Endodermal cell (in vitro differentiated cells): ENCODE data around the gene GRIK4. TPM values are rescaled to one million over a fixed set of nuclear protein-coding genes. Genes with fewer than 3 reads are reported as not detected.

ENCODE experiments used
- DNase-seq: peaks from one replicate; pipeline ENCODE4 v3.0.0-alpha.2; 2017
- H3K27ac ChIP-seq: 2 replicates; pipeline ENCODE4 v1.5.1; 2013; ENCODE audit warnings: mild to moderate bottlenecking, low read depth, low read length, moderate library complexity
- H3K27me3 ChIP-seq: 2 replicates; pipeline ENCODE4 v1.6.1; 2013; ENCODE audit warnings: mild to moderate bottlenecking, low read length, moderate library complexity; ENCODE audit not compliant: insufficient read depth, control insufficient read depth, poor library complexity, severe bottlenecking
- H3K36me3 ChIP-seq: 2 replicates; pipeline ENCODE4 v1.7.0; 2013; ENCODE audit warnings: mild to moderate bottlenecking, low read length, moderate library complexity; ENCODE audit not compliant: control insufficient read depth, insufficient read depth
- H3K4me1 ChIP-seq: one replicate; pipeline ENCODE4 v1.7.0; 2013; ENCODE audit warnings: low read length; ENCODE audit not compliant: control insufficient read depth, insufficient read depth
- H3K4me3 ChIP-seq: 2 replicates; pipeline ENCODE4 v1.5.1; 2013; ENCODE audit warnings: mild to moderate bottlenecking, low read length, moderate library complexity
- H3K9ac ChIP-seq: 2 replicates; pipeline ENCODE4 v1.6.1; 2013; ENCODE audit warnings: mild to moderate bottlenecking, low read length, moderate library complexity; ENCODE audit not compliant: poor library complexity, severe bottlenecking; ENCODE audit errors: extremely low read depth
- H3K9me3 ChIP-seq: 2 replicates; pipeline ENCODE4 v1.6.1; 2013; ENCODE audit warnings: mild to moderate bottlenecking, low read length, moderate library complexity; ENCODE audit not compliant: control insufficient read depth
- H3K27ac Mint-ChIP-seq: 2 replicates; pipeline ENCODE4 v1.8.0; 2020; ENCODE audit warnings: mixed read lengths
- H3K27me3 Mint-ChIP-seq: 2 replicates; pipeline ENCODE4 v1.8.0; 2021; ENCODE audit warnings: mild to moderate bottlenecking, mixed read lengths; ENCODE audit not compliant: insufficient read depth
- H3K36me3 Mint-ChIP-seq: 2 replicates; pipeline ENCODE4 v1.8.0; 2020; ENCODE audit warnings: low read depth, mixed read lengths
- H3K4me1 Mint-ChIP-seq: 2 replicates; pipeline ENCODE4 v1.8.0; 2020; ENCODE audit warnings: mixed read lengths
- H3K4me3 Mint-ChIP-seq: 2 replicates; pipeline ENCODE4 v1.8.0; 2020; ENCODE audit warnings: mild to moderate bottlenecking, moderate library complexity, mixed read lengths
- H3K9me3 Mint-ChIP-seq: 2 replicates; pipeline ENCODE4 v1.8.0; 2020; ENCODE audit warnings: mild to moderate bottlenecking, mixed read lengths
- CTCF ChIP-seq: fragments of 200-600 bp; sonication (generic); conservative IDR thresholded peaks from 2 replicates; pipeline ENCODE4 v1.5.0; 2021; ENCODE audit warnings: antibody characterized with exemption, mild to moderate bottlenecking
- WGBS, 2 experiments: methylation state at CpG; one replicate each; pipeline versions ENCODE4 v1.1.5 to v1.1.7; 2013; ENCODE audit warnings: missing lambda C conversion rate in 2 of 2, mixed read lengths in 1 of 2; ENCODE audit not compliant: insufficient coverage in 1 of 2, insufficient read length in 1 of 2; 5-methylcytosine and 5-hydroxymethylcytosine counted together
- total RNA-seq, 2 donors: library from RNA; stranded (reverse); fragmentation: NEBNext Ultra II Directional in 1 of 2; extraction: Animal tissue kit (Norgen Biotek cat#: 25700) in 1 of 2; gene quantifications; 2 replicates in 1 of 2; 3 replicates in 1 of 2; pipeline ENCODE4 v1.2.1, GENCODE V29; 2021

The GRIK4 gene
- total RNA-seq, 2 donors from 2014 or later = 1.7 to 3.5 TPM

- no peak for TF ChIP-seq CTCF
- no peaks in the 10 kb centered on the region for H3K9me3 ChIP-seq
- Mint-ChIP-seq H3K4me1 (peaks cover 9% of the 10 kb centered on the region), H3K27me3 (peaks cover 23% of the 10 kb centered on the region), H3K36me3 (no peaks in the 10 kb centered on the region), H3K9me3 (no peaks in the 10 kb centered on the region), H3K4me3 (no peak overlapping the region), H3K27ac (no peak overlapping the region)
- no peak overlapping the region for H3K9ac ChIP-seq
- no peak overlapping the region for H3K27ac ChIP-seq
- H3K4me1 ChIP-seq = no peaks in the 10 kb centered on the region
- H3K4me3 ChIP-seq = no peak overlapping the region
- no peak for DNase-seq
- H3K36me3 ChIP-seq = no peaks in the 10 kb centered on the region
- H3K27me3 ChIP-seq = no peaks in the 10 kb centered on the region
- WGBS, 2 experiments = 93 to 97% methylated on average over 9 to 11 of the region's 11 CpGs
Measured at GRCh38 chr11:120869516-120870011, 358.0 kb downstream of the GRIK4 start.

- Mint-ChIP-seq H3K9me3 (no peaks in the 10 kb centered on the region), H3K4me3 (no peak overlapping the region), H3K27me3 (peaks cover 23% of the 10 kb centered on the region), H3K4me1 (peaks cover 9% of the 10 kb centered on the region), H3K27ac (no peak overlapping the region), H3K36me3 (peaks cover under 1% of the 10 kb centered on the region)
- TF ChIP-seq CTCF = no peak
- Histone ChIP-seq H3K4me3 (no peak overlapping the region), H3K9me3 (no peaks in the 10 kb centered on the region), H3K36me3 (no peaks in the 10 kb centered on the region), H3K9ac (no peak overlapping the region), H3K27ac (no peak overlapping the region), H3K4me1 (no peaks in the 10 kb centered on the region), H3K27me3 (no peaks in the 10 kb centered on the region)
- DNase-seq = no peak
- WGBS, 2 experiments = 77 to 84% methylated on average over 5 to 6 of the region's 6 CpGs
Measured at GRCh38 chr11:120871194-120871593, 359.6 kb downstream of the GRIK4 start.

- Histone ChIP-seq H3K9ac (no peak overlapping the region), H3K27ac (no peak overlapping the region), H3K36me3 (no peaks in the 10 kb centered on the region), H3K4me3 (no peak overlapping the region), H3K27me3 (no peaks in the 10 kb centered on the region), H3K9me3 (no peaks in the 10 kb centered on the region), H3K4me1 (no peaks in the 10 kb centered on the region)
- no peak overlapping the region for H3K27ac Mint-ChIP-seq
- TF ChIP-seq CTCF = no peak
- DNase-seq = no peak
- H3K27me3 Mint-ChIP-seq = peaks cover 23% of the 10 kb centered on the region
- H3K36me3 Mint-ChIP-seq = peaks cover 5% of the 10 kb centered on the region
- H3K4me3 Mint-ChIP-seq = no peak overlapping the region
- H3K9me3 Mint-ChIP-seq = no peaks in the 10 kb centered on the region
- WGBS, 2 experiments = 60 to 66% methylated on average over 1 to 2 of the region's 2 CpGs
- H3K4me1 Mint-ChIP-seq = peaks cover 9% of the 10 kb centered on the region
Measured at GRCh38 chr11:120871924-120872323, 360.4 kb downstream of the GRIK4 start.
